Pancreas (tissue), 10 donors: Measurements from ENCODE around the gene OR1G1. TPM values are rescaled to one million over a fixed set of nuclear protein-coding genes. Genes with fewer than 3 reads are reported as not detected.
"Not testable (repeated sequence)": the region's sequence is repeated elsewhere in the genome, so short reads cannot be mapped to it uniquely, and the experiment has no call there.

ENCODE experiments used
- ATAC-seq, 4 donors: fragments of 200-7000 bp; cut with Tn5 transposase; one replicate each; pipeline versions ENCODE4 v1.8.0 to v1.9.1; 2020; ENCODE audit warnings: mild to moderate bottlenecking in 4 of 4, moderate library complexity in 4 of 4
- DNase-seq, 6 donors: peaks; one replicate each; pipeline ENCODE4 v3.0.0-alpha.2; 2020
- FAIRE-seq: peaks from 2 replicates; lab custom pipeline; 2012; peaks lifted over from hg19 to GRCh38; lab: Jason Lieb, UNC
- H3K27ac ChIP-seq, 4 donors: fragments of 200-600 bp; sonication (generic); 1 replicate in 3 of 4; 2 replicates in 1 of 4; pipeline versions ENCODE4 v1.5.0 to v1.8.0; 2020
- H3K27me3 ChIP-seq, 4 donors: fragments of 200-600 bp; one replicate each; pipeline ENCODE4 v1.8.0; 2021
- H3K36me3 ChIP-seq, 3 donors: fragments of 200-600 bp; sonication (generic) in 1 of 3; one replicate each; pipeline versions ENCODE4 v1.5.0 to v1.8.0; 2020 to 2021
- H3K4me1 ChIP-seq, 3 donors: fragments of 200-600 bp; one replicate each; pipeline ENCODE4 v1.8.0; 2021
- H3K4me3 ChIP-seq, 4 donors: fragments of 200-600 bp; sonication (generic) in 2 of 4; one replicate each; pipeline versions ENCODE4 v1.5.0 to v1.8.0; 2020 to 2021
- H3K9me3 ChIP-seq, 4 donors: fragments of 200-600 bp; one replicate each; pipeline ENCODE4 v1.8.0; 2021
- WGBS, 2 donors: extraction: QIAGEN DNeasy Blood & Tissue Kit; methylation state at CpG; one replicate each; pipeline ENCODE4 v1.1.7; 2013; 5-methylcytosine and 5-hydroxymethylcytosine counted together
- intact Hi-C, 3 donors: fragments of 100-400 bp; cut with DNase I; formaldehyde crosslinking; loops; one replicate each; pipeline versions ENCODE4 v1.11.1 to v1.14.2; 2022
- polyA plus RNA-seq, 2 donors: library from polyadenylated mRNA; stranded (reverse); fragments of 200-250 nt; gene quantifications; one replicate each; pipeline ENCODE4 v1.2.3, GENCODE V29; 2013
- total RNA-seq, 6 donors: library from RNA; stranded (reverse); fragmentation: NEBNext Ultra II Directional in 4 of 6; extraction: Animal tissue kit (Norgen Biotek cat#: 25700) in 4 of 6; gene quantifications; one replicate each; pipeline versions ENCODE4 v1.2.1 to v1.2.4, GENCODE V29; 2021 to 2023
- TF ChIP-seq, protein P1 (sequence below), 4 donors: fragments of 200-600 bp; sonication (generic) in 3 of 4; IDR thresholded peaks; one replicate each; pipeline versions ENCODE4 v1.5.0 to v1.8.0; 2021; ENCODE audit warnings: antibody characterized with exemption in 4 of 4
- donor health status: healthy with polysubstance abuse.
- donor health status: DM: no; HTN: no; CAD: no; lungs with moderate emphysema.
- donor health status: DM: no; HTN: no; CAD: no.
- donor health status: control.
- donor health status: control.
- donor health status: Bipolar disorder and iron deficiency.
- donor health status: DM: yes; HTN: yes; CAD: no.
- donor health status: DM: no; HTN: no; CAD: no.
- donor health status: DM: no; HTN: no; CAD: no.
- donor health status: DM: yes; HTN: yes; CAD: no.

Gene OR1G1
- total RNA-seq (not detected), polyA plus RNA-seq (not detected)

GRCh38 chr17:3127451-3127850, at the start of gene OR1G1:
Gene OR1G1, minus strand, starts transcription at chr17:3127551. Its CDS starts 0 bp downstream, at chr17:3127551.
- ATAC-seq: no peak
- no peaks in the 10 kb centered on the region for H3K4me1 ChIP-seq
- H3K9me3 ChIP-seq: no peaks in the 10 kb centered on the region
- DNase-seq: no peak
- intact Hi-C loops: no loop called here
- no peaks in the 10 kb centered on the region for H3K36me3 ChIP-seq
- TF ChIP-seq, protein P1, sequence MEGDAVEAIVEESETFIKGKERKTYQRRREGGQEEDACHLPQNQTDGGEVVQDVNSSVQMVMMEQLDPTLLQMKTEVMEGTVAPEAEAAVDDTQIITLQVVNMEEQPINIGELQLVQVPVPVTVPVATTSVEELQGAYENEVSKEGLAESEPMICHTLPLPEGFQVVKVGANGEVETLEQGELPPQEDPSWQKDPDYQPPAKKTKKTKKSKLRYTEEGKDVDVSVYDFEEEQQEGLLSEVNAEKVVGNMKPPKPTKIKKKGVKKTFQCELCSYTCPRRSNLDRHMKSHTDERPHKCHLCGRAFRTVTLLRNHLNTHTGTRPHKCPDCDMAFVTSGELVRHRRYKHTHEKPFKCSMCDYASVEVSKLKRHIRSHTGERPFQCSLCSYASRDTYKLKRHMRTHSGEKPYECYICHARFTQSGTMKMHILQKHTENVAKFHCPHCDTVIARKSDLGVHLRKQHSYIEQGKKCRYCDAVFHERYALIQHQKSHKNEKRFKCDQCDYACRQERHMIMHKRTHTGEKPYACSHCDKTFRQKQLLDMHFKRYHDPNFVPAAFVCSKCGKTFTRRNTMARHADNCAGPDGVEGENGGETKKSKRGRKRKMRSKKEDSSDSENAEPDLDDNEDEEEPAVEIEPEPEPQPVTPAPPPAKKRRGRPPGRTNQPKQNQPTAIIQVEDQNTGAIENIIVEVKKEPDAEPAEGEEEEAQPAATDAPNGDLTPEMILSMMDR (IDR thresholded peaks at IDR 0.05): no peak
- peaks cover 0 to 13% (median 2%) of the 10 kb centered on the region in 4 donors for H3K27me3 ChIP-seq
- no peak within 1 kb of the TSS for H3K27ac ChIP-seq
- 47 to 48% methylated on average over 2 of the region's 2 CpGs for WGBS, 2 donors
- H3K4me3 ChIP-seq: no peak within 1 kb of the TSS
- FAIRE-seq: no peak

DNA sequence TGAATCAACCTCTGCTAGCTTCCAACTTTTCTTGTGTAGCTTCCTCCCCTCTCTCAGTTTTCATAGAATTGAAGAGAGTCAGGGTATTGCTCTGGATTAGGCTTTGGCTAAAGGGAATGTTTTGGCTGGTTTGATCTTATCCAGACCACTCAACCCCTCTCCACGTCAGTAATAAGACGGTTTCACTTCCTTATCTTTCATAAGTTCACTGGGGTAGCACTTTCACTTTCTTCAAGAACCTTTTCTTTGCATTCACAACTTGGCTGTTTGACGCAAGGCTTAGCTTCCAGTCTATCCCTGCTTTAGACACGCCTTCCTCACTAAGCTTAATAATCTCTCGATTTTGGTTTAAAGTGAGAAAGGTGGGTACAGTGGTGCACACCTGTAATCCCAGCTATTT, 40.2 kb upstream of the OR1G1 start:
- no peaks in the 10 kb centered on the region for H3K36me3 ChIP-seq
- TF ChIP-seq, protein P1 (IDR thresholded peaks at IDR 0.05): no peak
- FAIRE-seq (no peak), DNase-seq (no peak), ATAC-seq (peak in 1 of 4 donors; percentile 30)
- H3K4me3 ChIP-seq: no peak overlapping the region
- intact Hi-C loops: no loop called here
- H3K27me3 ChIP-seq: no peaks in the 10 kb centered on the region
- no peak overlapping the region for H3K27ac ChIP-seq
- WGBS, 2 donors: 51 to 66% methylated on average over 5 of the region's 5 CpGs
- H3K4me1 ChIP-seq: no peaks in the 10 kb centered on the region
- no peaks in the 10 kb centered on the region for H3K9me3 ChIP-seq

DNA sequence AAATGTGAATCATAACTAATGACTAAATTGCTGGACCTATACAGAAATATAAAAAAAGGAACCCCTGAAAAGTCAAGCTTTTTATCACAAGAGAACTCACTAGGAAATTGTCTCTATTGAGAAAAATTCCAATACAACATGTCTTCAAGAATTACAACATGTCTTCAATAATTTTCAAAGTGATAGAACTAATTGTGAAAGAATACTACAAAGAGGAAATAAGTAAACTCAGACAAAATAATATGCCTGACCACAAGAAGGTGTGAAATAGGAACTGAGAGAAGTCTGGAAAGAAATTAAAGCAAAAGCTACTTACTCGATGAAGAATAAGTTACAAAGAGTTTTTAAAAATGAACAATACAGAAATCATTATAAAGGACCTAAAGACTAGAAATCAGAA, 29.9 kb upstream of the OR1G1 start:
- H3K4me3 ChIP-seq: no peak overlapping the region
- no peaks in the 10 kb centered on the region for H3K27me3 ChIP-seq
- no peak for DNase-seq
- no peak for ATAC-seq
- no peaks in the 10 kb centered on the region for H3K36me3 ChIP-seq
- intact Hi-C loops: no loop called here
- H3K9me3 ChIP-seq: no peaks in the 10 kb centered on the region
- H3K27ac ChIP-seq: no peak overlapping the region
- TF ChIP-seq, protein P1 (IDR thresholded peaks at IDR 0.05): no peak
- no peaks in the 10 kb centered on the region for H3K4me1 ChIP-seq
- 52 to 72% methylated on average over 1 of the region's 1 CpG for WGBS, 2 donors
- FAIRE-seq: no peak

DNA sequence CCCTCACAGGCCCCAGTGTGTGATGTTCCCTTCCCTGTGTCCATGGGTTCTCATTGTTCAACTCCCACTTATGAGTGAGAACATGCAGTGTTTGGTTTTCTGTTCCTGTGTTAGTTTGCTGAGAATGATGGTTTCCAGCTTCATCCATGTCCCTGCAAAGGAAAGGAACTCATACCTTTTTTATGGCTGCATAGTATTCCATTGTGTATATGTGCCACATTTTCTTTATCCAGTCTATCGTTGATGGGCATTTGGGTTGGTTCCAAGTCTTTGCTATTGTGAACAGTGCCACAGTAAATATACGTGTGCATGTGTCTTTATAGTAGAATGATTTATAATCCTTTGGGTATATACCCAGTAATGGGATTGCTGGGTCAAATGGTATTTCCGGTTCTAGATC, 10.1 kb upstream of the OR1G1 start:
- H3K36me3 ChIP-seq, ATAC-seq, H3K27ac ChIP-seq, H3K27me3 ChIP-seq, intact Hi-C loops, H3K4me3 ChIP-seq, H3K9me3 ChIP-seq, DNase-seq, FAIRE-seq, H3K4me1 ChIP-seq: not testable (repeated sequence)
- 53 to 68% methylated on average over 2 of the region's 3 CpGs for WGBS, 2 donors

DNA sequence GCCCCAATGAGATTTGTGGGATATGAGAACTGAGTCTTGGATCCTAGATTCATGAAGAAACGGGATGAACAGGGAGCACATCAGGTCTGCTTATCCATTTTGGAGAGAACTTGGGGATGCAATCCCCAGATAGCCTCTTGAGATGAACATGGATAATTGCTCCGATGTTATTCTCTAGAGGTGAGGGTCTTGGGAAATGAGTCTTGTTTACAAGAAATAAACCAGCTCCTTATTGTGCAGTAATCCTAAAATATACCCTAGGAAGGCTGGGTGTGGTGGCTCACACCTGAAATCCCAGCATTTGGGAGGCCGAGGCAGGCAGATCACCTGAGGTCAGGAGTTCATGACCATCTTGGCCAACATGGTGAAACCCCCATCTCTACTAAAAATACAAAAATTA, 23.0 kb downstream of the OR1G1 start, which contains the start of gene OR1D2:
Gene OR1D2 (minus strand): TSS at position 101 of the 400 bp plus-strand sequence. CDS start 11,426 bp downstream, outside the sequence.
- H3K9me3 ChIP-seq: no peaks in the 10 kb centered on the region
- DNase-seq (no peak), FAIRE-seq (no peak), ATAC-seq (no peak)
- no peaks in the 10 kb centered on the region for H3K27me3 ChIP-seq
- no peaks in the 10 kb centered on the region for H3K4me1 ChIP-seq
- no peaks in the 10 kb centered on the region for H3K36me3 ChIP-seq
- H3K27ac ChIP-seq: no peak within 1 kb of the TSS
- H3K4me3 ChIP-seq: no peak within 1 kb of the TSS
- 43 to 56% methylated on average over 3 of the region's 3 CpGs for WGBS, 2 donors
- TF ChIP-seq, protein P1 (IDR thresholded peaks at IDR 0.05): no peak
- intact Hi-C loops: no loop called here

Other genes with a start within 250 kb of the OR1G1 start
- not detected for gene OR1D5, start 63.9 kb downstream of the OR1G1 start, total RNA-seq
- not detected for gene OR1D5, start 63.9 kb downstream of the OR1G1 start, polyA plus RNA-seq
- not detected for gene OR1D2, start 23.1 kb downstream of the OR1G1 start, total RNA-seq
- not detected for gene OR1D2, start 23.1 kb downstream of the OR1G1 start, polyA plus RNA-seq
- not detected for gene OR1A2, start 70.0 kb upstream of the OR1G1 start, total RNA-seq
- gene OR1A2, start 70.0 kb upstream of the OR1G1 start, polyA plus RNA-seq: not detected
- gene OR1A1, start 80.1 kb upstream of the OR1G1 start, total RNA-seq: not detected
- not detected for gene OR1A1, start 80.1 kb upstream of the OR1G1 start, polyA plus RNA-seq
- under 1 TPM in 1 of 6 donors, not detected in 5; 0.25 TPM for gene OR3A1, start 170.8 kb upstream of the OR1G1 start, total RNA-seq
- under 1 TPM in 1 of 2 donors, not detected in 1; 0.05 TPM for gene OR3A1, start 170.8 kb upstream of the OR1G1 start, polyA plus RNA-seq